Measurements from ENCODE around the gene PKNOX2.

DNA sequence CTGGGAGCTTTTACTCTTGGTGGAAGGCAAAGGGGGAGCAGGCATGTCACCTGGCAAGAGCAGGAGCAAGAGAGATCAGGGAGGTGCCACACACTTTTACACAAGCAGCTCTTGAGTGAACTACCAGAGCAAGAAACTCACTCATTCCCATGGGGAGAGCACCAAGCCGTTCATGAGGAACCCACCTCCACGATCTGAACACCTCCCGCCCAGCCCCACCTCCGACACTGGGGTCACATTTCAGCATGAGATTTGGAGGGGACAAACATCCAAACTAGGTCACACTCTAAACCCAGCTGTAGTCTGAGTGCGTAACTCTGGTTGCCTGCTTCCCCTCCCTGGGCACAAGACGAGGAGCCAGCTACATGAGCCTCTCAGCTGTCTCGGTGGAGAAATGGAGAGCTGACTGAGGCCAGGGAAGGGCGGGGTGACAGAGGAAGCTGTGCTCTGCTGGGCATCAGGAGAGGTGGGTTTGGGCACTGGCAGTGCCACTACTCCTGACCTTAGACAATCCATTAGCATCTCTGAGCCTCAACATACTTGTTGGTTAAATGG, 134.6 kb downstream of the PKNOX2 start:
- TF ChIP-seq, protein P1, sequence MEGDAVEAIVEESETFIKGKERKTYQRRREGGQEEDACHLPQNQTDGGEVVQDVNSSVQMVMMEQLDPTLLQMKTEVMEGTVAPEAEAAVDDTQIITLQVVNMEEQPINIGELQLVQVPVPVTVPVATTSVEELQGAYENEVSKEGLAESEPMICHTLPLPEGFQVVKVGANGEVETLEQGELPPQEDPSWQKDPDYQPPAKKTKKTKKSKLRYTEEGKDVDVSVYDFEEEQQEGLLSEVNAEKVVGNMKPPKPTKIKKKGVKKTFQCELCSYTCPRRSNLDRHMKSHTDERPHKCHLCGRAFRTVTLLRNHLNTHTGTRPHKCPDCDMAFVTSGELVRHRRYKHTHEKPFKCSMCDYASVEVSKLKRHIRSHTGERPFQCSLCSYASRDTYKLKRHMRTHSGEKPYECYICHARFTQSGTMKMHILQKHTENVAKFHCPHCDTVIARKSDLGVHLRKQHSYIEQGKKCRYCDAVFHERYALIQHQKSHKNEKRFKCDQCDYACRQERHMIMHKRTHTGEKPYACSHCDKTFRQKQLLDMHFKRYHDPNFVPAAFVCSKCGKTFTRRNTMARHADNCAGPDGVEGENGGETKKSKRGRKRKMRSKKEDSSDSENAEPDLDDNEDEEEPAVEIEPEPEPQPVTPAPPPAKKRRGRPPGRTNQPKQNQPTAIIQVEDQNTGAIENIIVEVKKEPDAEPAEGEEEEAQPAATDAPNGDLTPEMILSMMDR (conservative IDR thresholded peaks at IDR 0.05; ENCODE audit: low read length) = no peak
- TF ChIP-seq EZH2phosphoT487 (IDR thresholded peaks at IDR 0.05; ENCODE audit: borderline replicate concordance, low read depth, low read length) = no peak

Data from OCI-LY7 (cell line).